Mammary epithelial cell (primary cell): ENCODE measurements around the gene AJM1.

Source experiments
- CTCF ChIP-seq, 2 donors: IDR thresholded peaks in 1 of 2; conservative IDR thresholded peaks in 1 of 2; 2 replicates each; pipeline ENCODE4 v1.5.1; 2011 to 2012; ENCODE audit warnings: inconsistent platforms in 2 of 2, low read length in 2 of 2, mild to moderate bottlenecking in 2 of 2, control low read depth in 1 of 2, low read depth in 1 of 2; ENCODE audit not compliant: insufficient read depth in 1 of 2; ENCODE audit errors: extremely low read depth in 1 of 2
- EZH2 ChIP-seq: IDR thresholded peaks from 2 replicates; pipeline ENCODE4 v1.6.1; 2012; ENCODE audit warnings: low read length, inconsistent platforms, borderline replicate concordance

GRCh38 chr9:136798708-136799078, 43.6 kb upstream of the AJM1 start:
- TF ChIP-seq CTCF (conservative IDR thresholded peaks at IDR 0.05 in 1 of 2, IDR thresholded peaks at IDR 0.05 in 1 of 2; ENCODE audit: extremely low read depth in 1 of 2, insufficient read depth in 1 of 2, low read depth in 1 of 2, low read length in 2 of 2) (no peak), EZH2 (no peak)
